ENCODE results near the gene CEACAM16.

CEACAM16 gene

GRCh38 chr19:44752123-44752815, 53.3 kb downstream of the CEACAM16 start:
- Histone ChIP-seq H4K20me1 (ENCODE audit: insufficient read depth, low read length) (peaks cover 9% of the 10 kb centered on the region; the same call in 1 of the 2 replicates), H3K4me2 (ENCODE audit: low read length) (peak overlapping the region; percentile 98), H3K79me2 (ENCODE audit: low read length) (peaks cover 75% of the 10 kb centered on the region), H3K27me3 (ENCODE audit: low read depth, low read length) (no peaks in the 10 kb centered on the region), H3K4me3 (ENCODE audit: low read length) (peak overlapping the region; percentile 85), H3K36me3 (replicated peaks; ENCODE audit: low read depth, low read length) (peaks cover 62% of the 10 kb centered on the region), H3K4me1 (ENCODE audit: low read length) (peaks cover 60% of the 10 kb centered on the region), H3K27ac (ENCODE audit: low read length) (peak overlapping the region; percentile 97), H3K9ac (ENCODE audit: low read length) (peak overlapping the region; percentile 95), H3K9me3 (ENCODE audit: insufficient read depth, low read length) (no peaks in the 10 kb centered on the region), H2AFZ (ENCODE audit: low read depth, low read length) (no peak overlapping the region)
- TF ChIP-seq EZH2phosphoT487 (IDR thresholded peaks at IDR 0.05; ENCODE audit: low read depth) = no peak
- TF ChIP-seq, protein P1, sequence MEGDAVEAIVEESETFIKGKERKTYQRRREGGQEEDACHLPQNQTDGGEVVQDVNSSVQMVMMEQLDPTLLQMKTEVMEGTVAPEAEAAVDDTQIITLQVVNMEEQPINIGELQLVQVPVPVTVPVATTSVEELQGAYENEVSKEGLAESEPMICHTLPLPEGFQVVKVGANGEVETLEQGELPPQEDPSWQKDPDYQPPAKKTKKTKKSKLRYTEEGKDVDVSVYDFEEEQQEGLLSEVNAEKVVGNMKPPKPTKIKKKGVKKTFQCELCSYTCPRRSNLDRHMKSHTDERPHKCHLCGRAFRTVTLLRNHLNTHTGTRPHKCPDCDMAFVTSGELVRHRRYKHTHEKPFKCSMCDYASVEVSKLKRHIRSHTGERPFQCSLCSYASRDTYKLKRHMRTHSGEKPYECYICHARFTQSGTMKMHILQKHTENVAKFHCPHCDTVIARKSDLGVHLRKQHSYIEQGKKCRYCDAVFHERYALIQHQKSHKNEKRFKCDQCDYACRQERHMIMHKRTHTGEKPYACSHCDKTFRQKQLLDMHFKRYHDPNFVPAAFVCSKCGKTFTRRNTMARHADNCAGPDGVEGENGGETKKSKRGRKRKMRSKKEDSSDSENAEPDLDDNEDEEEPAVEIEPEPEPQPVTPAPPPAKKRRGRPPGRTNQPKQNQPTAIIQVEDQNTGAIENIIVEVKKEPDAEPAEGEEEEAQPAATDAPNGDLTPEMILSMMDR (IDR thresholded peaks at IDR 0.05; ENCODE audit: low read depth, low read length) = no peak

- Histone ChIP-seq H4K20me1 (ENCODE audit: insufficient read depth, low read length) (peaks cover 9% of the 10 kb centered on the region; the same call in 1 of the 2 replicates), H3K36me3 (replicated peaks; ENCODE audit: low read depth, low read length) (peaks cover 68% of the 10 kb centered on the region), H3K9ac (ENCODE audit: low read length) (peak overlapping the region; percentile 100), H3K27me3 (ENCODE audit: low read depth, low read length) (no peaks in the 10 kb centered on the region), H2AFZ (ENCODE audit: low read depth, low read length) (no peak overlapping the region), H3K4me2 (ENCODE audit: low read length) (peak overlapping the region; percentile 100), H3K27ac (ENCODE audit: low read length) (peak overlapping the region; percentile 97), H3K4me1 (ENCODE audit: low read length) (peaks cover 60% of the 10 kb centered on the region), H3K4me3 (ENCODE audit: low read length) (peak overlapping the region; percentile 91), H3K79me2 (ENCODE audit: low read length) (peaks cover 71% of the 10 kb centered on the region), H3K9me3 (ENCODE audit: insufficient read depth, low read length) (no peaks in the 10 kb centered on the region)
- TF ChIP-seq, protein P1 (IDR thresholded peaks at IDR 0.05; ENCODE audit: low read depth, low read length) = no peak
- TF ChIP-seq EZH2phosphoT487 (IDR thresholded peaks at IDR 0.05; ENCODE audit: low read depth) = 0 out of 2 replicates have a peak, but pooled peaks have one; percentile 33
Measured at GRCh38 chr19:44752816-44753625, 54.1 kb downstream of the CEACAM16 start.

DNA sequence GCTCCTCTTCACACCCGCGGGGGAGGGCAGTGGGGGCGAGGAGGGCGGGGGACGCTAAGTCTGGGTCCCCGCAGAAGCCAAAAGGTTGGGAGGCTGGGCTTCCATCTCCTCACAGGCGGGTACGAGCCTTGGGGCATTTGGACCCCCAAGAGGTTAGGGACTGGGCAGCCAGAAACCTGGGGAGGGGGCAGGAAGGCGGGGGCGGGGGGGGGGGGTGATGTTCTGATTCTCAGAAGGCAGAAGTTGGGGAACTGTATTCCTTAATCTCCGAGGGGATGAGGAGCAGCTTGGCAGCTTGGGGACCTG, 54.6 kb downstream of the CEACAM16 start:
- Histone ChIP-seq H3K4me3 (ENCODE audit: low read length) (peak overlapping the region; percentile 91), H3K4me2 (ENCODE audit: low read length) (peak overlapping the region; percentile 100), H3K9ac (ENCODE audit: low read length) (peak overlapping the region; percentile 100), H3K36me3 (replicated peaks; ENCODE audit: low read depth, low read length) (peaks cover 73% of the 10 kb centered on the region), H3K27ac (ENCODE audit: low read length) (peak overlapping the region; percentile 97), H3K27me3 (ENCODE audit: low read depth, low read length) (no peaks in the 10 kb centered on the region), H2AFZ (ENCODE audit: low read depth, low read length) (no peak overlapping the region), H3K4me1 (ENCODE audit: low read length) (peaks cover 60% of the 10 kb centered on the region), H3K9me3 (ENCODE audit: insufficient read depth, low read length) (no peaks in the 10 kb centered on the region), H4K20me1 (ENCODE audit: insufficient read depth, low read length) (peaks cover 9% of the 10 kb centered on the region; the same call in 1 of the 2 replicates), H3K79me2 (ENCODE audit: low read length) (peaks cover 69% of the 10 kb centered on the region)
- TF ChIP-seq, protein P1 (IDR thresholded peaks at IDR 0.05; ENCODE audit: low read depth, low read length) = no peak
- no peak for TF ChIP-seq EZH2phosphoT487 (IDR thresholded peaks at IDR 0.05; ENCODE audit: low read depth)
